HG02678 (cell line): Measurements from ENCODE around the gene TRPC4AP.
A peak's percentile ranks its signal among the peaks of the same experiment; 100 is the strongest.
"Not testable (repeated sequence)": the region's sequence is repeated elsewhere in the genome, so short reads cannot be mapped to it uniquely, and the experiment has no call there.

Source experiments
- ATAC-seq: cut with Tn5 transposase; IDR thresholded peaks from one replicate; pipeline ENCODE4 v1.9.1; 2021; ENCODE audit warnings: mild to moderate bottlenecking, moderate library complexity; ENCODE audit not compliant: unreplicated experiment

Gene TRPC4AP, protein sequence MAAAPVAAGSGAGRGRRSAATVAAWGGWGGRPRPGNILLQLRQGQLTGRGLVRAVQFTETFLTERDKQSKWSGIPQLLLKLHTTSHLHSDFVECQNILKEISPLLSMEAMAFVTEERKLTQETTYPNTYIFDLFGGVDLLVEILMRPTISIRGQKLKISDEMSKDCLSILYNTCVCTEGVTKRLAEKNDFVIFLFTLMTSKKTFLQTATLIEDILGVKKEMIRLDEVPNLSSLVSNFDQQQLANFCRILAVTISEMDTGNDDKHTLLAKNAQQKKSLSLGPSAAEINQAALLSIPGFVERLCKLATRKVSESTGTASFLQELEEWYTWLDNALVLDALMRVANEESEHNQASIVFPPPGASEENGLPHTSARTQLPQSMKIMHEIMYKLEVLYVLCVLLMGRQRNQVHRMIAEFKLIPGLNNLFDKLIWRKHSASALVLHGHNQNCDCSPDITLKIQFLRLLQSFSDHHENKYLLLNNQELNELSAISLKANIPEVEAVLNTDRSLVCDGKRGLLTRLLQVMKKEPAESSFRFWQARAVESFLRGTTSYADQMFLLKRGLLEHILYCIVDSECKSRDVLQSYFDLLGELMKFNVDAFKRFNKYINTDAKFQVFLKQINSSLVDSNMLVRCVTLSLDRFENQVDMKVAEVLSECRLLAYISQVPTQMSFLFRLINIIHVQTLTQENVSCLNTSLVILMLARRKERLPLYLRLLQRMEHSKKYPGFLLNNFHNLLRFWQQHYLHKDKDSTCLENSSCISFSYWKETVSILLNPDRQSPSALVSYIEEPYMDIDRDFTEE

DNA sequence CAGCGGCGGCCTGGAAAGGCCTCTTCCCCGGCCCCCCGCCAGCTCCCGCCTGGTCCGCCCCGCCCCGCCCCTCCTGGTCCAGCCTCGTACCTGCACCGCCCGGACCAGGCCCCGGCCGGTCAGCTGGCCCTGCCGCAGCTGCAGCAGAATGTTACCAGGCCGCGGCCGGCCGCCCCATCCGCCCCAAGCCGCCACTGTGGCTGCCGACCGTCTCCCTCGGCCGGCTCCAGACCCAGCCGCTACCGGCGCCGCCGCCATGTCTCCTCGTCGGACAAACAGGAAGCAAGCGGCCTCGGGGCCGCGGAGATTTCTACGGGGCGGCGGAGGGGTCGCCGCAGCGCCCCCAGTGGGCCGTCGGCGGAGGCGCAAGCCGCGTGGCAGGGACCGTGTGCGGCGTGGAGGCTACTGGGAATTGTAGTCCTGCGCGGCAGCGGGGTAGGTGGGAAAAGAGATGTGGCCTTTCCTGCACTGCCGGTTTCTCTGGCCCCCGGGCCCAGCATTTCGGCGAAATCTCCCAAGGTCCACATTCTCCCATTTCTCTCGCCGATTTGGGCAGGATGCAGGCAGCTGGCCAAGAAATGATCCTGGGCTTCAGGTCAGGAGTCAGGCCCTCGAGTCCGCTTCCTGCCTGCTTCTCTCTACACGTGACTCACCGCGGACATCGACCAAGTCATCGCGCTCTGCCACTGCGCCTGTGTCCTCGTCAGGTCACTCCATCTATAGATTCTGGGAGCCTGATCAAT, at the start of gene TRPC4AP:
TSS of gene TRPC4AP (minus strand) at position 284 of the 743 bp plus-strand sequence. CDS start at position 258, 26 bp downstream.
- ATAC-seq, result peak; percentile 95

DNA sequence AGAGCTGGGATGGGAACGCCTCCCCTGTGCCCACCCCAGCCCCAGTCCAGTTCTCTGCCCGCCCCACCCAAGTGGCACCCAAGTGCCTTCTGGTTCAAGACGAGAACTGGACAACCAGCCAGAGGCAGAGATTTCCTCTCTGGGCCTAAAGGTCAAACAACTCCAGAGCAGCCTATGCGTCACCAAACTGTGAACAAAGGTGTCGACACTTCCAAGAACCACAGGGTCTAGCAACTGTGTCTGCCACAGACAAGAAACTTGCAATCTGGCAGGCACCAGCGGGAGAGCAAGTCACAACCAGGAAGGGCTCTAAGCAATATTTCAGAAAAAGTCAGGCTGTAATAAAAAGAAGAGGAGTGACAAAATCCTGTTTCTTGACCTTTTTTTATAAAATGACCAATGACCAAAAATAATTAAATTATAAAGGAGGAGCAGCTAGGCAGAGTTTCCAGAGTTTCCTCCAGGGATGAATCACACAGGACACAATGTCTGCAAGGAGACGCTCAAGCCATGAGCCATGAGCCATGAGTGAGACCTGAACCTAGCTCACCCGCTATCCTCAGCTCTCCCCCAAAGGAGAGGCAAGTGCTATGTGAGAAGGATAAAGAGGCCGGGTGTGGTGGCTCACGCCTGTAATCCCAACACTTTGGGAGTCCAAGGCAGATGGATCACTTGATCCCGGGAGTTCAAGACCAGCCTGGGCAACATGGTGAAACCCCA, 43.4 kb upstream of the TRPC4AP start:
- ATAC-seq, result no peak

DNA sequence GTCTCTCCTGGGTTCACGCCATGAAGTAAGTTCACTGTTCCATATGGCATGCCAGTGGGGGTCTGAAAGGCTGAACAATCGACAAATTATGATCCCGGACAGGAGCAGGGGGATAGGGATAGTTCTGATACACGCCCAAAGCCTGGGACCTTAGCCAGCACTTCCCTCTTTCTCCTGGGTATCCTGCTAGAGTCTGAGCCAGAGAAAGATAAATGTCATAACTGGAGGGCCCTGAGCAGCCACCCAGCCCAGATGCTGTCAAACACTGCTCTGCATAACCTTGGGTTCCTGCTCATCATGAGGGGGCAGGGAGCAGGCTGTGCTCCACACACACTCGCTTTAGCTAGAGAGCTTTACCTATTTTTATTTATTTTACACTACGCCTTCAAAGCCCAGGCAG, 42.3 kb upstream of the TRPC4AP start:
- ATAC-seq, result no peak

DNA sequence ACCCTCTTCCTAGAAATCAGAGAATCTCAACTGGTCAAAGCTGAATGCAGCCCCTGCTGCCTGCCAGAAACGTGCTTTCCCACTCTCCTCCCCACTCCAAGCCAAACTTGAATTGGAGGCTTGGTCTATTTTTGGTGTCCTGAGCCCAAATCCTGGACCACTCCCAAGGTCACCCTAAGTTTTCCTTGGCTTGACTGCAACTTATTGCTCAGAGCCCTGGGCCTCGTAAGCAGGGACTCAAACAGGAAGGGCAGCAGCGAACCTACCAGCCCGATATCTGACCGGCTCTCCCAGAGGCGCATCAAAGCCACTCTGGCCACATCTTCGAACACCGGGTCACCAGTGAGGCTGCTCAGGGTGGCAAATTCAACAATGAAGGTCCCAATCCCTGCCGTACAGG, 41.9 kb upstream of the TRPC4AP start:
- ATAC-seq, result no peak

DNA sequence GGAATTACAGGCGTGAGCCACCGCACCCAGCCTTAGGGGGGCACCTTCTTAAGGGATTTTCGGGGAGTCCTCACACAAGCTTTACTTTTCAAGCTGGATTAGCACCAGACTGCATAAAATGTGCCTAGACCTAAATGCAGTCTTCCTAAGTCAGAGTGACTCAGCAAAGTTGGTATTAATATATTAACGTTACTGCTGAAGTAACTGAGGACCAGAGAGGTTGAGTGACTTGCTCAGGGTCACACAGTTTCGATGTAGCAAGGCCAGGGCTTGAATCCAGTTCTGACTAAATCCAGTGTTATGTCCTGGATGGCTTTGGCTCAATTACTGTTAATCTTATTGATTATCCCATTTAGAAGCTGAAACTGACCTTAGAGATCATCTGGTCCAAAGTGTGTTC, 41.1 kb upstream of the TRPC4AP start:
- ATAC-seq, result no peak

DNA sequence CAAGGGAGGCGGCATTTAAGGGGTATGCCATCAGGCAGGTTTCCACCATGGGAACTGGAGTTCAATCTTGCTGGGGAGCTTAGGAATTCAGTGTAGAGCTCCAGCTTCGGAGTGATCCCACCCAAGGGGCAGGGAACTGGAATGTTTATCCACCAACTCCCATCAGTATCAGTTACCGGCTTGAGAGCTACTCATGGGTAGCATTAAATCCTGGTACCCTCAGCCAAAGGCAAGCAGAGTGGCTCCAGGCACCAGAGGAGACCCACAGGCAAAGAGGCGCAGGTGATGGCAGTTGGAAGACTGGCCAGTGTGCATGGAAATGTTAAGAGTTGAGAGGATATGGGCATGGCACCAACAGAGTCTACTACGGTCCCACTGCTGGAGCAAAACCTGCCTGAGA, 40.4 kb upstream of the TRPC4AP start:
- no peak for ATAC-seq

DNA sequence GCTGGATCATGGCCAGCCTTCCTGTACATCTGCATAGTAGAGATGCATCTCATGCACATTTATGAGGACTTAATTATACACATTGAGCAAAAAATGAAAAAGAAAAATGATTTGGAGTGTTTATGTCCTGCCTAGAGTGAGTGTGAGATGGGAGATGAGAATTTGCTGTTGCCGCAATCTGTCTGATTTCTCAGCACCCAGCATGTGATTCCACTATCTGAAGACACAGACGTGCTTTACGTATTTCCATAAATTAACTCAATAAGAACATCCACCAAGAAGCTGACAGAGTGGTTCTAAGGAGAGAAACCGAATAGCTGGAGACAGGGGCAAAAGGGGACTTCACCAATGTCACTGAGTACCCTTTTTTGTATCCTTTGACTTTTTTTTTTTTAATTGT, 39.3 kb upstream of the TRPC4AP start:
- ATAC-seq, result no peak

DNA sequence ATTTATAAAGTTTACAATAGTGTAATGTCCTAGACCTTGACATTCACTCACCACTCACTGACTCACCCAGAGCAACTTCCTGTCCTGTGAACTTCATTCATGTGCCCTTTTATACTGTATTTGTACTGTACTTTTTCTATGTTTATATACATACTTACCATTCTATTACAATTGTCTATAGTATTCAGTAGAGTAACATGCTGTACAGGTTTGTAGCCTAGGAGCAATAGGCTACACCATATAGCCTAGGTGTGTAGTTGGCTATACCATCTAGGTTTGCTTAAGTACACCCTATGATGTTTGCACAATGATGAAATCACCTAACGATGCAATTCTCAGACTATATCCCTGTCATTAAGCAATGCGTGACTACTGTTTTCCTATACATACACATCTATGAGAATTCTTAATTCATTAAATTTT, 37.1 kb upstream of the TRPC4AP start:
- ATAC-seq, result no peak

DNA sequence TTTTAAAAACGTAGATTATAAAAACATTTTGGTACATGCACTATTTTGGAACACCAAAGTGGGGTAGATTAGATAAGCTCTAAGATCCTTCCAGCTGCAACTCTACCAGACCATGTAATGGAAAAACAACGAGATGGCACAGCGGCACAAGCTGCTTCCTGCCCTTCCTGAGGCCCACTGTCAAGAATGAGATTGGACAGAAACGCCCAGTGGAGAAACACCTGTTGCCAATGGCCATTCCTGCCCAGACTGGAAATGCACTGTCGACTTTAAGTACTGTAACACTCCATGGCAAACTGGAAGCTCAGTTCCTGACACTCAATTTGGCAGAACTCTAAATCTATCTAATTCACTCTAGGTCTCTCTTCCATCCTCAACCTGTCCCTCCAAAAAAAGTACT, 33.1 kb upstream of the TRPC4AP start:
- ATAC-seq, result no peak

DNA sequence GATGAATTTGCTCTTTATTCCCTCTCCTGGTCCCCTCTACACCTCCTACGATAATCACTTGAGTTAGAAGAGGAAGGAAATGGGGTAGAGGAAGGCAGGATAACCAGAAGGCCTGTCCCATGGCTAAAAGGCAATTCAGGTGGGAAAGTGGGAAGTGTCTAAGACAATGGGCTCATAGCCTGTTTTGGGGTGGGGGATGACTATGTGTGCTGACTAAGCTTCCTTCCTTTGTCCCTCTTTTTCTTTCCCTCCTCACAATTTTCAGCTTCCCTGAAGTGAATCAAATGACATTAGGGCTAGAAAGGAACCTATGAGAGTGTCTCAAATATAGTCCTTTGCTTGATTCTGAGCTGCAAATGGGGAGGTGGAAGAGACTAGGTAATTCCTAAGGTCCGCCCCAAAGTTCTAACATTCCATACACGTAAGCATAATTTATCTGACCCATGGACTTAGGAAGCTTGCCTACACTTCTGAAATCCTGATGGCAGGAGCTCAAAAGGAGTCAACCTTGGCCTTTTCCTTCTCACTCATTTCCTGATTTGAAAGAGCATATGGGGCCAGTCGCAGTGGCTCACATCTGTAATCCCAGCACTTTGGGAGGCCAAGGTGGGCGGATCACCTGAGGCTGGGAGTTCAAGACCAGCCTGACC, 30.3 kb upstream of the TRPC4AP start:
- ATAC-seq, result no peak

DNA sequence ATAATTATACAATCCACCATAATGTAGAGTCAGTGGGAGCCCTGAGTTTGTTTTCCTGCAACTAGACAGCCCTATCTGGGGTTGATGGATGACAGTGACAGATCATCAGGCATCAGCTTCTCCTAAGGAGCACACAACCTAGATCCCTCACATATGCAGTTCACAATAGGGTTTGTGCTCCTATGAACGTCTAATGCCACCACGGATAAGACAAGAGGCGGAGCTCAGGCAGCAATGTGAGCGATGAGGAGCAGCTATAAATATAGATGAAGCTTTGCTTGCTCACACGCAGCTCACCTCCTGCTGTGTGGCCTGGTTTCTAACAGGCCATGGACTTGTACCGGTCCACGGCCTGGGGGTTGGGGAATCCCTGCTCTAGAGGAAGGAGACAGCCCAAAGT, 28.6 kb upstream of the TRPC4AP start:
- ATAC-seq, result no peak

DNA sequence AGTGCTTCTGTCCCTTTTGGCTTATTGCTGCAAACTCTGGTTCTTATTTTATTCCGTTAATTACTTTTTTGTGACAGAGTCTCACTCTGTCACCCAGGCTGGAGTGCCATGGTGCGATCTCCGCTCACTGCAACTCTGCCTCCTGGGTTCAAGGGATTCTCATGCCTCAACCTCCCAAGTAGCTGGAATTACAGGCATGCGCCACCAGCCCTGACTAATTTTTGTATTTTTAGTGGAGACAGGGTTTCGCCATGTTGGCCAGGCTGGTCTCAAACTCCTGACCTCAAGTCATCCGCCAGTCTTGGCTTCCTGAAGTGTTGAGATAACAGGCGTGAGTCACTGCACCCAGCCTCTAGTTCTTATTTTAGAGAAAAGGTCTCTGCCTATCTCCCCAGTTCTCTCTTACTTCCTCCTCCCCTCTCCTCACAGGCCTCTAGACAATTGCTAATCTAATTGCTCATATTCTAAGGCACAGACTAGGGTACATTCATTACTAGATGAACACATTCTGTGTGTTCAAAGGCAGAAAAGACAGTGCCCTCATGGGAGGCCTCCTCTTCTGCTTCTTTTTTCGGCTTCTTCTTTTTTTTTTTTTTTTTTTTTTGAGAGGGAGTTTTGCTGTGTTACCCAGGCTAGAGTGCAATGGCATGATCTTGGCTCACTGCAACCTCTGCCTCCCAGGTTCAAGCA, 27.6 kb upstream of the TRPC4AP start:
- ATAC-seq, result no peak

DNA sequence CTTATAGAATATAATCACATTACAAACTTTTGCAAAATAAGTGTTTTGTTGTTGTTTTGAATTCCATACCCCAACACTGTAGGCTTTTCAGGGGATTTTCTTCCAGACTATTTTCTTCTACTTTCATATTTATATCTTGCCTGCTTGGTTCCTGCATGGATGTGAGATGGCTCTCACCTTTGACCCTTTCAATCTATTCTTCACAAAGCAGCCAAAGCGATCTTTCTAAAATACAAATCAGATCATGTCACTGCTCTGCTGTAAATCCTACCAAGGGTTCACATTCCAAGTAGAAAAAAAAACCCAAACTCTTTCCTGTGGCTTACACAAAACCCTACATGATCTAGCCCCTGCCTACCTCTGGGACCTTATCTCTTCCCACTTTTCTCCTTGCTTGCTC, 25.0 kb upstream of the TRPC4AP start:
- no peak for ATAC-seq

DNA sequence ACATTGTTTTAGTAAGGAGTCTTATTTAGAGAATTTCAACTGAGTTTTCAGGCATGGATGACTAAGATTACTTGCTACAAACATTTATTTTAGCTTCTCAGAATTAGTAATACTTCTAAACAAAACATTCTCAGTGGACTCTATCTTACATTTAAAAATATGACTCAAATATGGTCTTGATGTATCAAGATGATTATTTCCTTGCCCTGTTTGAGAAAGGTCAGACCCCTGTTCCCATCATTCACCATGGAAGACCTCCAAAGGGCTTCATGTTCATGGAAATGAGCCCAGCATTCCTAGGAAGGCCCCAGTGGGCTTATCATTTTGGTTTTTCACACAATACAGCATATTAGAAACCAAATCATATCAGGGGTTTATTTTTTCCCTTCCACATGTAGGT, 24.6 kb upstream of the TRPC4AP start:
- no peak for ATAC-seq

DNA sequence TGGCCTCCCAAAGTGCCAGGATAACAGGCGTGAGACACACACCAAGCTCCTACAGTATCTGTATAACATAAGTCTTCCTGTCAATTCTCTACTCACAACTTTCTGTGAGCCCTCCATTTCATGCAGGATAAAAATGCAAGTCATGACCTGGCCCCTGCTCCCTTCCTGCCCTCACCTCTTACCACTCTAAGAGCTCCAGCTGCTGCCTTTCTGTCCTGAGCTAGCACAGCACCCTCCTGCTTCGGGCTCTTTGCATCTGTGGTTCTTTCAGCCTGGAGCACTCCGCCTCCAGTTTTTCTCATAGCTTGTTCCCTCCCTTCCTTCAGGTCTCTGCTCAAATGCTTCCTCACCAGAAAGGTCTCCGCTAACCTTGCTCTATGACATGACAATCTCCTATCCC, 23.7 kb upstream of the TRPC4AP start:
- no peak for ATAC-seq

DNA sequence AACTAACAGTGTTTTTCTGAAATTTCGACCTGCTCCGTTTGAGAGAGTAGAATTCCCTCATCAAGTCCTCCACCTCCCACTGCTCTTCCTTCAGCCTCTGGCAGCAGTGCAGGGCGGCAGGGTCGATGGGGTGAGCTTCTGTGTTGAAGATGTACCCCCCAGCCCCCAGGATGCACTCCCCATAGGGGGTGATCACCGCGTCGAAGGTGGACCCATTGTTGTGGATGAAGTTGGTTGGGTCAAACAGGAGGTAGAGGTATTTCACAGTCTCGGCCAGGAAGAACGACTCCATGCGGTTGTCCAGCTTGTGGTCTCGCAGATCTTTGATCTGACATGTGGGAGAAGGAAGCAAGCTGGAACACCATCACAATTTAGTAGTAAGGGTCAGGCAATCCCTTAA, 23.0 kb upstream of the TRPC4AP start:
- ATAC-seq, result no peak

DNA sequence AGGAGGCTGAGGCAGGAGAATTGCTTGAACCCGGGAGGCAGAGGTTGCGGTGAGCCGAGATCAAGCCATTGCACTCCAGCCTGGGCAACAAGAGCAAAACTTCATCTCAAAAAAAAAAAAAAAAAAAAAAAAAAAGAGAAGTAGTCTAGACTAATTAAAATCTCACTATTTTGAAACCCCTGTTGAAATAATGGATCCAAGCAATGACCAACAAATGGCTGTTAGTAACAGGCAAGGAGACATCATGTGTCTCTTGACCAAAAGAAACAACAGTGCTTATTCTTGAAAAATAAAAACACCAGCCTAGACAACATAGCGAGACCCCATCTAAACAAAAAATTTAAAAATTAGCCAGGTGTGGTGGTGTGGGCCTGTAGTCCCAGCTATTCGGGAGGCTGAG, 19.7 kb upstream of the TRPC4AP start:
- ATAC-seq, result not testable (repeated sequence)

DNA sequence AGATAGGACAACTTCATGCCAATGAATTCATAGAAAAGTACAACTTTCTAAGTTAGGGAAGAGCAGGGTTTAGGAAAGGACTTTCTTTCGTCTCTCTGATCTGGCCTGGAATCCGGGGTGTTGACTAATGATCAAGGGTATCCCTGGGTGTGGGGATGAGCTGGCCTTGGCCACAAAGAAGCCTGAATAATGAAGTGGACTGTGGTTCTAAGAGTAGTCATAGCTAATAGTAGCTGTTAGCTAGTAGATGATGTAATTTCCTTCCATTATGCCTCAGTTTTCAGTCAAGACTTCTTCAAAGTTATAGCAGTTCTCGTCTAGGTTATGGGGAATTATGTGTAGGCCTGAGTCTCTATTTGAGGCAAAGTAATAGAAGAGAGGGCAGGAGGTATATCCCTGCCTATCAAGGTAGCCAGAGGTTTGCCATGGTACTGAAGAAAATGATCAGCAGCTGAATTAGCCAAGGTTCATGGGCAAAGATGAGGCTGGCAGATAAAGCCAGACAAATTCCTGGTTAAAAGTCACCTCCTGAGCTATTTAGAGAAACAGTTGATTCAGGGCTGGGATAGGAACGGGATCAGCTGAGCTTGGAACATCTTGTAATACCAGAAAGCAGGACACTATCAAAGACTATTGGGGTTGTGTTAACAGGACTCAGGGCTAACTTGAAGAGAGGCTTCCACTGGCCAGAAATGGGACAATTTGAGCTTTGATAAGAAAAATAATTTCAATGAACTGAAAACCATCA, 18.7 kb upstream of the TRPC4AP start:
- no peak for ATAC-seq

DNA sequence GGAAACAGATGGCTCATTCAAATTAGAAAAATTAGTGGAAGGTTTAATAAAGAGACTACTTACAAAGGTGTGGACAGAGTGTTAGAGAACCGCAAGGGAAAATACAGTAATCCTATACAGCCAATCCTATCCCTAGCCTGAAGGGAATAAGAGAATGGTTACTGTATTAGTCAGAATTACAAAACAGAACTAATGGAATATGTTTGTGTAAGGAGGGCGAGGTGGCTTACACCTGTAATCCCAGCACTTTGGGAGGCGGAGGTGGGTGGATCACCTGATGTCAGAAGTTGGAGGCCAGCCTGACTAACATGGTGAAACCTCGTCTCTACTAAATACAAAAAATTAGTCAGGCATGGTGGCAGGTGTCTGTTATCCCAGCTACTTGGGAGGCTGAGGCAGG, 16.3 kb upstream of the TRPC4AP start:
- ATAC-seq, result no peak
